ENCODE measurements around the gene VASH1.

DNA sequence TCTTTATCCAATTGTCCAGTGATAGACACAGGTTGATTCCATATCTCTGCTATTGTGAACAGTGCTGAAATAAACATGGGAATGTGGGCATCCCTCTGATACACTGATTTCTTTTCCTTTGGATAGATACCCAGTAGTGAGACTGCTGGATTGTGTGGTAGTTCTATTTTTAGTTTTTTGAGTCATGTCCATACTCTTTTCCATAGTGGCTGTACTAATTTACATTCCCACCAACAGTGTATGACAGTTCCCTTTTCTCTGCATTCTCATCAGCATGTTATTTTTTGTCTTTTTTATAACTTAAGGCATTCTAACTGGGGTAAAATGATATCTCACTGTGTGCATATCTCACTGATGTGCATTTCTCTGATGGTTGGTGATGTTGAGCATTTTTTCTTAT lies 24.8 kb upstream of the VASH1 start:
- no peak for TF ChIP-seq POLR2A (IDR thresholded peaks at IDR 0.05)
- TF ChIP-seq, protein P1, sequence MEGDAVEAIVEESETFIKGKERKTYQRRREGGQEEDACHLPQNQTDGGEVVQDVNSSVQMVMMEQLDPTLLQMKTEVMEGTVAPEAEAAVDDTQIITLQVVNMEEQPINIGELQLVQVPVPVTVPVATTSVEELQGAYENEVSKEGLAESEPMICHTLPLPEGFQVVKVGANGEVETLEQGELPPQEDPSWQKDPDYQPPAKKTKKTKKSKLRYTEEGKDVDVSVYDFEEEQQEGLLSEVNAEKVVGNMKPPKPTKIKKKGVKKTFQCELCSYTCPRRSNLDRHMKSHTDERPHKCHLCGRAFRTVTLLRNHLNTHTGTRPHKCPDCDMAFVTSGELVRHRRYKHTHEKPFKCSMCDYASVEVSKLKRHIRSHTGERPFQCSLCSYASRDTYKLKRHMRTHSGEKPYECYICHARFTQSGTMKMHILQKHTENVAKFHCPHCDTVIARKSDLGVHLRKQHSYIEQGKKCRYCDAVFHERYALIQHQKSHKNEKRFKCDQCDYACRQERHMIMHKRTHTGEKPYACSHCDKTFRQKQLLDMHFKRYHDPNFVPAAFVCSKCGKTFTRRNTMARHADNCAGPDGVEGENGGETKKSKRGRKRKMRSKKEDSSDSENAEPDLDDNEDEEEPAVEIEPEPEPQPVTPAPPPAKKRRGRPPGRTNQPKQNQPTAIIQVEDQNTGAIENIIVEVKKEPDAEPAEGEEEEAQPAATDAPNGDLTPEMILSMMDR (IDR thresholded peaks at IDR 0.05) = no peak
